Renal cortical epithelial cell (primary cell): ENCODE data around the gene NEK4. TPM values are rescaled to one million over a fixed set of nuclear protein-coding genes. Genes with fewer than 3 reads are reported as not detected.
"Not testable (repeated sequence)": the region's sequence is repeated elsewhere in the genome, so short reads cannot be mapped to it uniquely, and the experiment has no call there.

Source experiments
- DNase-seq: peaks from one replicate; pipeline ENCODE4 v3.0.0-alpha.2; 2011; ENCODE audit warnings: low read depth
- total RNA-seq: library from RNA; depleted of rRNA; stranded (reverse); fragments of >200 nt; gene quantifications from 2 replicates; pipeline ENCODE4 v1.2.3, GENCODE V29; 2014

NEK4 gene
- total RNA-seq, 1 donor from 2014 or later, result 30.8 TPM

- no peak for DNase-seq
Measured at GRCh38 chr3:52779011-52779836, 8.5 kb upstream of the NEK4 start.

- no peak for DNase-seq
Measured at GRCh38 chr3:52777959-52778805, 7.4 kb upstream of the NEK4 start.

GRCh38 chr3:52777127-52777958 is 6.6 kb upstream of the NEK4 start, which contains the start of gene ITIH1:
TSS of gene ITIH1 (plus strand) at chr3:52777599. CDS start at chr3:52777616, 17 bp downstream.
- DNase-seq, result peak; percentile 33

GRCh38 chr3:52776486-52776885 is 5.7 kb upstream of the NEK4 start:
- DNase-seq, result not testable (repeated sequence)

GRCh38 chr3:52775877-52776276 is 5.1 kb upstream of the NEK4 start:
- no peak for DNase-seq

- no peak for DNase-seq
Measured at GRCh38 chr3:52774901-52775864, 4.4 kb upstream of the NEK4 start.

- DNase-seq, result no peak
Measured at GRCh38 chr3:52774066-52774713, 3.5 kb upstream of the NEK4 start.

GRCh38 chr3:52773361-52774065 is 2.8 kb upstream of the NEK4 start:
- no peak for DNase-seq

GRCh38 chr3:52771702-52772101 is 962 bp upstream of the NEK4 start:
- no peak for DNase-seq

- no peak for DNase-seq
Measured at GRCh38 chr3:52771334-52771681, 568 bp upstream of the NEK4 start.

GRCh38 chr3:52769786-52770455 is 819 bp downstream of the NEK4 start:
- peak; percentile 15 for DNase-seq

- DNase-seq, result no peak
Measured at GRCh38 chr3:52763466-52763865, 7.3 kb downstream of the NEK4 start.

GRCh38 chr3:52756141-52756540 is 14.6 kb downstream of the NEK4 start:
- DNase-seq, result no peak

- DNase-seq, result no peak
Measured at GRCh38 chr3:52754373-52754772, 16.4 kb downstream of the NEK4 start.

GRCh38 chr3:52752045-52752660 is 18.6 kb downstream of the NEK4 start:
- no peak for DNase-seq

GRCh38 chr3:52743721-52744120 is 27.0 kb downstream of the NEK4 start:
- DNase-seq, result no peak

- no peak for DNase-seq
Measured at GRCh38 chr3:52743152-52743551, 27.6 kb downstream of the NEK4 start.

GRCh38 chr3:52742418-52743041 is 28.2 kb downstream of the NEK4 start:
- DNase-seq, result peak; percentile 36
